Endometrial microvascular endothelial cells (primary cell): ENCODE data around the gene IGF2R. TPM values are rescaled to one million over a fixed set of nuclear protein-coding genes. Genes with fewer than 3 reads are reported as not detected.

Experiments used
- in situ Hi-C: cut with HindIII; loops from 2 replicates; pipeline ENCODE4 v1.10.0; 2017; ENCODE audit warnings: low sequenced_read_pairs, low pct_unique_long_range_greater_than_20kb; ENCODE audit errors: inconsistent ontology term
- total RNA-seq: library from RNA; depleted of rRNA; stranded (reverse); fragments of >200 nt; gene quantifications from one replicate; pipeline ENCODE4 v1.2.3, GENCODE V29; 2015; ENCODE audit errors: inconsistent ontology term

The IGF2R gene
- total RNA-seq, 1 donor from 2014 or later, result 23.5 TPM

DNA sequence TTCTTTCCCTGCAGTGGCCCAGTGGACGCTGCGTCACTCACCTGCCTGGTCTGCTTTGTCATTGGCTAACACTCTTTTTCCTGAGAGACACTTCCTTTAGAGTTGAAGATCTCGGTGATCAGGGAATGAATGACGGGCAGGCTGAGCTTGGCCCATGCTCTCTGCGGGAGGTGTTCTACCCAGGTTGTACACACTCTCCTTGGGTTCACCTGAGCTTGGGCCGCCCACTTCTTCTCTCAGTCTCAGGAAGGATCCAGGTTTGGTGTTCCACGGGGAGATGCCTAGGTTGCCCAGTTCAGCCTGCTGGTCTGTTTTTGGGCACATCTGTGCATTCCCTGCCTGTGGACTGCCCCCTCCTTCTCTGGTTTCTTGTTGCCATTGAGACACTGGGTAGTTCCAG, 86.0 kb downstream of the IGF2R start:
- in situ Hi-C loops, result no loop called here

DNA sequence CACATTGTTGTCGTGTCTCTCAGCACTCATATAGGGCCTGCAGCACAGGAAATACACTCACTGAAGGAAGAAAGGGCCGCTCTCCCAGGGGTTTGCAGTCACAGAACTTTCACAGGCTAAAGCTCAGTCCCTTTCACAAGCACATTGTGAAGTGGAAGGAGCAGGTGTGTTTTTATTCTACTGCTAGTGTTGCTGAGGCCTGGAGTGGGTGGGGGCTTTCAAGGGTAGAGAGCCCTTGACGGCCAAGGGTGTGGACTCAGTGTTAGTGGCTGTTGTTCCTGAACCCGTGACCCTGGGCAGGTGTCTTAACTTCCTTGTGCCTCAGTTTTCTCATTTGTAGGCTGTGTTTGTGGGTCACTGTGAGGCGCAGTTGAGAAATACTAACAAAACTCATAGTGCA, 86.5 kb downstream of the IGF2R start:
- in situ Hi-C loops, result no loop called here

DNA sequence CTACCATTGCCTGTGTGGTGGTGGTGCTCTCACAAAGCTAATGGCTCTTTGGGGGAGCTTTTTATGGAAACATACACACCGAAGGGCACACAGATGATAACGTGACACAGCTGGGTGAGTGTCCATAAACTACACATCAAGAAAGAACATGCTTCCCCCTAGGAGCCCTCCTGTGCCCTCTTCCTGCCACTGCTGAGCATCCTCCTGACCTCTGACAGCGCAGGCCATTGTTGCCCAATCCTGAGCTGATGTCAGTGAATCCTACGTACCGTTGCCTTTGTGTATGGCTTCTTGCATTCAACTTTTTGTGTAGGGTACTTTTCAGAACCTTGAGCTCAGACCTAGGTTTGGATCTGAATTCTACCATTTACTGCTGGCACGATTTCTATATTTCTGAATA, 86.9 kb downstream of the IGF2R start:
- in situ Hi-C loops, result no loop called here

DNA sequence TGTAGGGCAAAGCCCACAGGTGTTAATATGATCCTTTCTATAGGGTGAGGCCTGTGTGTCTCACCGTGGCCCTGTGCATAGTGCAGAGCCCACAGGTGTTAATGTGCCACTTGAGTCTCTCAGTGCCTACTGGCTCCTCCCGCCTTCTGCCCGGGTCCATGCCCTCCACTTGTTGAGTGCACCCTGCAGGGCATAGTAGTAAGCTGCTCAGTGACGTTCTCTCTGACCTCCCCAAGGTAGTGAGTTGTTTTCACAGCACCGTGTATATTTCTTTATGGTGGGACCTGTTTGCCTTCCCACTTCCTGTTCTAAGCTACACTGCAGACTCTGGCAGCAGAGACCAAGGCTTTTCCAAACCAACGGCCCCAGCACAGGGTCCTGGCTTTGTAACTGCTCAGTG, 88.2 kb downstream of the IGF2R start:
- in situ Hi-C loops, result no loop called here

DNA sequence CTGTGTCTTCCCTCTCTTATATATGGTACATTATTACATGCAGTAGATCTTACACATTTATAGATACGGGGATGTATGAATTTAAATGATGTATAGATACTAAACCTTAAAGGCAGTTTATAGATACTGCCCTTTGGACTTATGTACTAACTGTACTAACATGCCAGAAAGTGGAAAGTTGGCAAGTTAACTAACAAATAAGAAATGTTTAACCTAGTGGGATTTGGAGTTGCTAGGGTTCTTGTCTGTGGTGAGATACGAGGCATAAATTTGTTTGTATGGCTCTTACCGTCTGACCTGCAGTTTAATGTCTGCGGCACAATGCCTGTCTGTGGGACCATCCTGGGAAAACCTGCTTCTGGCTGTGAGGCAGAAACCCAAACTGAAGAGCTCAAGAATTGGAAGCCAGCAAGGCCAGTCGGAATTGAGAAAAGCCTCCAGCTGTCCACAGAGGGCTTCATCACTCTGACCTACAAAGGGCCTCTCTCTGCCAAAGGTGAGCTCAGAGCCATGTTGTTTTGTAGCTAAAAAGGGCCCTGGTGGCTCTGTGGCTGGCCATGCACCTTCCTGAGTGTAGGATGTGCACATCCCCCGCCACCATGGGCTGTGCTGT, 89.8 kb downstream of the IGF2R start:
- in situ Hi-C loops, result no loop called here

DNA sequence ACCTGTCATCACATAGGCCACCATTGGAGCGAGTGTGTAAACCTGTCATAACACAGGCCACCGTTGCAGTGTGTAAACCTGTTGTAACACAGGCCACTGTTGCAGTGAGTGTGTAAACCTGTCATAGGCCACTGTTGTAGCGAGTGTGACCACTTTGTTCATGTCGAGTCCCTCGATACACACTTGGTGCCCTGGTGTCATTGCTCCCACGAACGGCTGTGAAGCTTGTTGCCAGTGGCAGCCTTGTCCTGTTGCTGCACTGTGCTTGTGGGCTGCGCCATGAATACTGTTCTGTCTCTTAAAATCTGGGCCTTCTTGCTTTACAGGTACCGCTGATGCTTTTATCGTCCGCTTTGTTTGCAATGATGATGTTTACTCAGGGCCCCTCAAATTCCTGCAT, 91.3 kb downstream of the IGF2R start:
- in situ Hi-C loops, result no loop called here

DNA sequence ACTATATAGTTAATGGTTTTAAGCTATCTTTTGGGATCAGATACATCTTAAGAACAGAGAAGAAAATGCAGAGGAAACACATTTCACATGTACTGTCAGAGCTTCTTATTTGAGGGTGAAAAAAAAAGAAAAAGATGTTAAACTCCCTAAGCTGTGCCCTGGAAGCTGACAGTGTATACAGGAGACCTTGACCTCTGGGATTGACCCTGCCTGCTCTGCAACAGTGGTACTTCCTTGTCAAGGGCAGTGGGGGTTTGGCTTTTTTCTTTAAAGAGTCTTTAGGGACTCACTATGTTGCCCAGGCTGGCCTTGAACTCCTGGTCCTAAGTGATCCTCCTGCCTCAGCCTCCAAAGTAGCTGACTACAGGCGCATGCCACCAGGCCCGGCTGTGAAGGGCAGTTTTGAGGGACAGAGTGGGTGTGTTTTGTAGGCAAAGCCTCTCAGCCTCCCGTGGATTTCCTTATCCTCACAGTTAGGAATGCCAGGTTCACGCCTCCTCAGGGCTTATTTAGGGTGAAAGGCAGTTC, 92.1 kb downstream of the IGF2R start:
- in situ Hi-C loops, result no loop called here

DNA sequence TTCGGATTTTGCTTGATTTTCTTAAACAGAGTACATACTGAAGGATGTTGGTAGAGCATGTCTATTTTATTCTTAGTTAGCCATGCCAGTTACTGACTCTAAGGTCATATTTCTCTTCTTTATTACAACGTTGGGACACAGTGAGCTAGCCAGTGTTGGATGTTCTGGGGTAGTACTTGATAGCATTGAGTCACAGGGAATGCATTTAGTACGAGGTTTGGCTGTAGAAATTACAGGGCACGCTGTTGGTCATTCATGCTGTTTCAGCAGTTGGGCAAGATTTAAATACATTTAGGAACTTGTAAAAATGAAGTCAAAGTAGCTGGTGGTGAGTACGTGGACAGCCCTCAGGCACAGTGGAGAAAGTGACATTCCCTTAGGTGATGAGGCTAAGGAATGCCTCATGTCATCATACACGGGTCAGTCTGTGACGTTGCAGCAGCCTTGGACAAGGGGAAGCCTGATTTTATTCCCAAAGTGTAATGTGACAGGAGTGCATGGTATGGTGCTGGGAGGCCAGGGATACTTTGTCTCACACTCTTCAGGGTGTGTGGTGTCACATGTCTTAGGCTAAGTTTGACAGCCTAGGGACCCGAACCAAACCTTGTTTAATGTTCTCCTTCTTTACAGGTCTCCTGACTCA, 95.0 kb downstream of the IGF2R start:
- in situ Hi-C loops, result no loop called here

DNA sequence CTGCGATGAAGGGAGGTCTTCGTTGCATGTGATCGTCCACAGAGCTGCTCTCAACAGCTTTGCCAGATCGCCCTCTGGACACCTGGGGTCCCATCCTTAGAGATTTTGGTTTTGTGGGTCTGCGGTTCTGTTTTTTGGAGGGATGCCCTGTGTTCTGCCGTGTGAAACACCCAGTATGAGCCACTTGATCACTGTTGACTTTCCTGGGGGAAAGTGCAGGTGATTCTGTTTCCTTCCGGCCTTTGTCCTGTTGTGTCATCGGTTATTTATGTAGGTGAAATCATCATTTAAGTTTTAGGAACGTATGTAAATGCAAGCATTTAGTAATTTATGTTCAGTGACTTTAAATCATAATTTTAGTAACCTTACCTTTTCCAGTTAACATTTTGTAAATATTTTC, 96.3 kb downstream of the IGF2R start:
- in situ Hi-C loops, result no loop called here

DNA sequence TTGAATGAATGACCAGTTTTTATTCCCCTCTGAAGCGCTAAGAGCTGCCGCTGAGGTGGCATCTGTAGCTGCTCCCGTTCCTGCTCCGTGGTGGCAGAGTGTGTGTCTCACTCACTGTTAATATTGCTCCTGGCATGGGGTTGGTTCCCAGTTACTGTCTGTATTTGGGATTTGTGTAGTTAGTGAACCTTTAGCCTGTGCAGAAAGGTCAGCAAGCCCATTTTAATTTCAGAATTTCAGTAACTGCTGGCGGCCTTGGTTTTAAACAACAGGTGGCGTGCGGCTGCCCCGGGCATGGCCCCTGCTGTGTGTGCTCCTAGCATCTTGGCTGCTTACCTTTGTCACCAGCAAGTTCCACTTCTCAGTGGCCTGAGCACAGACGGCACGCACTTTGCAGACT, 98.7 kb downstream of the IGF2R start:
- in situ Hi-C loops, result no loop called here

DNA sequence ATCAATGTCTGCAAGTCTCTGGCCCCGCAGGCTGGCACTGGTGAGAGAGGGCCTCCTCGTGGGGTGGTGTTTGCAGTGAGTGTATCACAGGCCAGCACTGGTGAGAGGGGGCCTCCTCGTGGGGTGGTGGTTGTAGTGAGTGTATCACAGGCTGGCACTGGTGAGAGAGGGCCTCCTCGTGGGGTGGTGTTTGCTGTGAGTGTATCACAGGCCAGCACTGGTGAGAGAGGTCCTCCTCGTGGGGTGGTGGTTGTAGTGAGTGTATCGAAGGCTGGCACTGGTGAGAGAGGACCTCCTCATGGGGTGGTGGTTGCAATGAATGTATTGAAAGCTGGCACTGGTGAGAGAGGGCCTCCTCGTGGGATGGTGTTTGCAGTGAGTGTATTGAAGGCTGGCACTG, 99.5 kb downstream of the IGF2R start:
- in situ Hi-C loops, result no loop called here

DNA sequence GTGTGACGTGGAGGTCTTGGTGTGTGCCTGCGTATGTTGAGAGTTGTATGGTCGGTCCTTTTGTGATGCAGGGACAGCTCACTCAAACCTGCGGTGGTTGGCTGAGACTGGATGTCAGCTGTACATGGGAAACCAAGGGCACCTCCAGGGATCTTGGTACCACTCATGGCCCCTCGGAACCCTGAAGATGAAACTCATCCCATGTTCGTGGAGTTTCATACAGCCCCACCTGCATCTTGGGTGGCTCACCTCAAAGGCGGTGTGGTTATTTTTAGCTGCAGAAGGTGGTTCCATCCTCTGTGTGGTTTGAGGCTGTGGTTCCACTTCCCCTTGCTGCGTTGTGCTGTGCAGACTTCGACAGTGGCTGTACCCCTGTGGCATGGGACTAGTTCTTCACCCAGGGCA, 100.2 kb downstream of the IGF2R start:
- in situ Hi-C loops, result no loop called here

DNA sequence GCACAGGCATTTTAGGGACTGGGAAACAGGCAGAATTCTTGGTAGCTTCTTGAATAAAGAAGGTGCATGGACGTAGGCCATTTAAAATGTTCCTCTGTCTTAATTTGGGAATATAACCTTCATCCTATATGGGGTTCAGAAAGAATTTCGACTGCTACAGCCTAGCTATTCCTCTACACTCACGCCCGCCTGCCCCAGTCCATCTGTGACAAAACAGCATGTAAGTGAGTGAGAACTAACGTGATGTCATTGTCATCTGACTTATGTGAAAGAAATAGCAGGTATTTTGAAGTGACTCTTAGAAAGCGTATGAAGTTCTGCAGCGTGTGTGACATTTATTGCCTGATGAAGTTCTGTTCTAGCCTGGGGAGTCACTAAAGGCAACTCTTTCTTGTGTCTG, 100.6 kb downstream of the IGF2R start:
- in situ Hi-C loops, result no loop called here

DNA sequence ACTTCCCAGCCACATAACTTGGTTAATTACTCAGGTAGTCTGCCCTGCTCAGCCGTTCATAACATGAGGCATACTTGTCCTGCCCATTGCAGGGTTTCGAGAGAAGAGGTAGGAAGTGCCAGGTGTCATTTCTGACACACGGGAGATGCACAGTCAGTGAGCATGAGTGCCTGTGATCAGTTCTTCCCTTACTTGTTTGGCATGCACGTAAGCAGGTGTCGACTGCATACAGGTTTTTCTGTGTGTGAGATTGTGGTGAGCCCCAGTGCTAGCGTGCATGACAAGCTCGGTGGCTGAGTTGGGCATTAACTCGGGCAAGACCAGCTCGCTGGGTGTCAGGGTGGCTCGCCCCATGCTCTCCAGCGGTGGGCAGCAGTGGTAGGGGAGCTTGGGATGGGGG, 101.5 kb downstream of the IGF2R start:
- in situ Hi-C loops, result no loop called here

DNA sequence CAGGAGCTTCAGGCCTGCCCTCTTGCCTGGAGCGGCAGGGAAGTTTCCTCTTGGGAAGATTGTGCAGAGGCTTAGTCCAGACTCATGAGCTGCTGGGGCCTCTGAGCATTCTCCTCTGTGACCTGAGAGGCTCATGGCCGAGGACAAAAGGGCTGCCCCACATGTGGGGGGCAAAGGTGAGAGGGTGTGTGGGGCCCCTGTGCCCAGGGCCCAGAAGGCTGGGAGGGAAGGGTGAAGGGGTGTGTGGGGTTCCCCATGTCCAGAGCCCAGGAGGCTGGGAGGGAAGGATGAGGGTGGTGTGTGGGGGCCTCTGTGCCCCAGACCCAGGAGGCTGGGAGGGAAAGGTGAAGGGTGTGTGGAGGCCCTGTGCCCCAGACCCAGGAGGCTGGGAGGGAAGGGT, 101.9 kb downstream of the IGF2R start:
- in situ Hi-C loops, result no loop called here

DNA sequence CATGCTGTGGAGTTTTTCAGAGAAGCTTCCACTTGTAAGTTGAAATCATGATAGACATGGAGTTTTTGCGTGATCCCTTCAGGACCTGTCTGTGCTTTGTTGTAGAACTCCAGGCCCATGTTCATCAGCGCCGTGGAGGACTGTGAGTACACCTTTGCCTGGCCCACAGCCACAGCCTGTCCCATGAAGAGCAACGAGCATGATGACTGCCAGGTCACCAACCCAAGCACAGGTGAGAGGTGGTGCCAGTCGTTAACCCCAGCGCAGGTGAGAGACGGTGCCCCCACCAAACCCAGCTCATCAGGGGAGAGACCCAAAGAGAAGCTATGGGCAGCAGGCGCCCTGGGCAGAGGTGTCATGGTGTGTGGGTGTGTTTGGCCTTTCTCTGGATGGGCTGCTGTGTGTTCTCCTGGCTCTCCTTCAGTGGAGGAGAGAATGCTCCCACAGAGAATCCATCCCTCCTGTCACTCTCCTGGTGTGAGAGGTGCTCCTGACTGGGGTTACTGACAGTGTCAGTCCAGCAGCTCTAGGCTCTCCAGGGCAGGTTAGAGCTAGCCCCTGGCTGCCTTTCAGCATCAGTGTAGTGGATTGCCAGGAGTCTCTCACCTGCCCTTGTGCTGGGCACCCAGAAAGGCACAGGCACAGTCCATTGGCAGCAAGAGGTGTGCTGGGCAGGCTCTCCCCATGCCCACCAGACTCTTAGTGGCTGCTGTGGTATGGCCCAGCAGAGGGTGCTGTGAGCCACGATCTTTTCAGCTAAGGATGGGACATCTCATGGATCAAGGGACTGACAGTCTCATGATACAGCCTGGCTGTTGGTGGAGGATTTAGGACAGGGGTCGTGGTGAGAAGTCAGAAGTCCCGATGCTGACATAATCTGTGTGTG, 103.2 kb downstream of the IGF2R start:
- in situ Hi-C loops, result no loop called here

DNA sequence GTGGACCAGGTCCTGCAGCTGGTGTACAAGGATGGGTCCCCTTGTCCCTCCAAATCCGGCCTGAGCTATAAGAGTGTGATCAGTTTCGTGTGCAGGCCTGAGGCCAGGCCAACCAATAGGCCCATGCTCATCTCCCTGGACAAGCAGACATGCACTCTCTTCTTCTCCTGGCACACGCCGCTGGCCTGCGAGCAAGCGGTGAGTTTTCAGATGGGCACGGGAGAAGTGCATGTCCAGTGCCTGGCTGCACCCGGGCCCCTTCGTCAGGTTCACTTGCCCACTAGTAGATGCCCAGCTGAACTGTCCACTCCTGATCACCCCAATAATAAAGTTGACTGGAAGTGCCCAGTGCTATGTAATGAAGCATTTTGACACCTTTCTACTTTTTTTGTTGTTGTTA, 104.4 kb downstream of the IGF2R start:
- in situ Hi-C loops, result no loop called here

DNA sequence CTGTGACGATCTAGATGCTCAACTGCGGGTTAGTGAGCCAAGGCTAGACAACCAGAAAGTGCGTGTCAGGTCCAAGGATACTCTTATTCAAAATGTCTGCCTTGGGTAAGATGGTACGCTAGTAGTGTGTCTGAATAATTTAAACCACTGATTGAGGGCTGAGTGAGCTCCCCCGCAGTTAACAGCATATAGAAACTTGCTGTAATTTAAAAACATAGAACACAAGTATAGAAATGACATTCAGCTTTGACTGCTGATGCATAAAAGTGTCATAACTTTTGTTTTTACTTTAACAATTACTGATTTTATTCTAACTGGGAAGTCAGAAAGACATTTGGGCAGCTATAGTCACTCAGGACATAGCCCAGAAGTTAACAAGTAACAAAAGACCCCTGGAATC, 107.1 kb downstream of the IGF2R start:
- in situ Hi-C loops, result no loop called here

DNA sequence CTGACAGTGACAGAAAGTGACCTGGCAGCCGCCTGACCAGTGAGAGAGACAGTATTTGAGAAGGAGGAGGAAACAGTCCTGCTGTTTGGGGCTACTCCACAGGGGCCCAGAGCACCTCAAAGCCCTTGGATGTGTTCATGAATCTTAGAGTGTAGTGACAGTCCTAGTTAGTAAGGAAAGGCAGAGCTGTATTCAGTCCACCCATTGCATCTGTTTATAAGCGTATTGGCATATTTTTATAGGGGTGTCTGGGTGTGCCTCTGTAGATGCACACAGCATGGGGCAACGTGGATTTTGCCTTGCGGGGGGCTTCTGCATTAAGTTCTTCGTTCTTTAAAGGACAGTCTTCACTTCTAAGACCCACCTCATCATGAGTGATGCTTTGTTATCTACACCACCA, 108.1 kb downstream of the IGF2R start:
- in situ Hi-C loops, result no loop called here

DNA sequence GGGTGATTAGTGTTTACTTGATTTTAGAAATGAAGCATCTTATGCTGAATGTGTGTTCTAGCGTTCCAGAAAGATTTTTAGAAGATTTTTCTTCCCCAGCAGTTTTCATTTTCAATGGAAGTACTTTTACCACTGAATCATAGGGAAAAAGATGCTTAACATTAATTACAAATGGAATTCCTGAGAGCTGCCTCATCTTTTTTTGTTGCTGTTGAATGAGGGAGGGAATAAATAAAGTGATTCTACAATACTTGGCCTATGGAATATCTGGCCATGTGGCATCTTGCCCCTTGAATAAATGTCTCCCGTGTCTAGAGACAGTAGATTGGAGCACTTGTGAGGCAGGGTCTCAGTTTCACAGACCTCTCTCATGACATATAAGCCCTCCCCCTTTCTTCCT, 108.6 kb downstream of the IGF2R start:
- in situ Hi-C loops, result no loop called here
